Body of pancreas (tissue), 4 donors: Measurements from ENCODE around the gene TFDP1. TPM values are rescaled to one million over a fixed set of nuclear protein-coding genes. Genes with fewer than 3 reads are reported as not detected.
A peak's percentile ranks its signal among the peaks of the same experiment; 100 is the strongest.

Experiments
- ATAC-seq: fragments of 150-250 bp; one replicate; pipeline ENCODE4 v1.9.1; 2016
- DNase-seq, 4 donors: peaks; one replicate each; pipeline ENCODE4 v3.0.0-alpha.2; 2019
- H3K27ac ChIP-seq, 4 donors: fragments of 200-600 bp; sonication (generic); 1 replicate in 3 of 4; 2 replicates in 1 of 4; pipeline versions ENCODE4 v1.5.1 to v1.6.1; 2016 to 2019; ENCODE audit warnings: mild to moderate bottlenecking in 1 of 4, mixed read lengths in 1 of 4, moderate library complexity in 1 of 4
- H3K27me3 ChIP-seq, 2 donors: fragments of 200-600 bp; sonication (generic); one replicate each; pipeline ENCODE4 v1.6.0; 2016; ENCODE audit warnings: mild to moderate bottlenecking in 1 of 2
- H3K36me3 ChIP-seq, 2 donors: fragments of 200-600 bp; sonication (generic); replicated peaks in 1 of 2; 2 replicates each; pipeline ENCODE4 v1.5.1; 2016; ENCODE audit warnings: low read depth in 2 of 2; ENCODE audit not compliant: insufficient read depth in 1 of 2
- H3K4me1 ChIP-seq: fragments of 200-600 bp; sonication (generic); one replicate; pipeline ENCODE4 v1.6.0; 2016
- H3K4me3 ChIP-seq, 2 donors: fragments of 200-600 bp; sonication (generic); 1 replicate in 1 of 2; 2 replicates in 1 of 2; pipeline ENCODE4 v1.5.1; 2016 to 2019
- H3K9me3 ChIP-seq, 3 donors: fragments of 200-600 bp; sonication (generic); 1 replicate in 2 of 3; 2 replicates in 1 of 3; pipeline ENCODE4 v1.5.1; 2016
- CTCF ChIP-seq, 7 experiments: fragments of 450-650 bp in 4 of 7; fragments of 200-600 bp in 3 of 7; sonication (generic) in 3 of 7; IDR thresholded peaks; one replicate each; pipeline ENCODE4 v1.5.1; 2016 to 2019; ENCODE audit warnings: antibody characterized with exemption in 7 of 7
- POLR2A ChIP-seq, 3 donors: fragments of 450-650 bp; IDR thresholded peaks; one replicate each; pipeline ENCODE4 v1.6.1; 2016; ENCODE audit warnings: antibody characterized with exemption in 3 of 3, mild to moderate bottlenecking in 2 of 3
- WGBS, 2 donors: methylation state at CpG; one replicate each; pipeline ENCODE4 v1.1.5; 2017; 5-methylcytosine and 5-hydroxymethylcytosine counted together
- intact Hi-C: fragments of 100-400 bp; cut with DNase I; formaldehyde crosslinking; loops from one replicate; pipeline ENCODE4 v1.15.1; 2023
- total RNA-seq, 2 donors: library from RNA; depleted of rRNA; stranded (reverse); fragments of >200 nt; gene quantifications; one replicate each; pipeline ENCODE4 v1.1.0, GENCODE V29; 2016

TFDP1 gene
- total RNA-seq, 2 donors from 2014 or later, result 16.5 to 22.8 TPM

- intact Hi-C loops, result no loop called here
- no peaks in the 10 kb centered on the region for H3K4me1 ChIP-seq
- no peak overlapping the region for H3K4me3 ChIP-seq
- DNase-seq, result peak in 1 of 4 donors; percentile 4
- ATAC-seq, result no peak
- no peaks in the 10 kb centered on the region for H3K27me3 ChIP-seq
- H3K9me3 ChIP-seq, result no peaks in the 10 kb centered on the region
- H3K27ac ChIP-seq, result no peak overlapping the region
- H3K36me3 ChIP-seq, result no peaks in the 10 kb centered on the region
- TF ChIP-seq CTCF (IDR thresholded peaks at IDR 0.05), result no peak
- TF ChIP-seq POLR2A (IDR thresholded peaks at IDR 0.05), result no peak
- 98% methylated on average over 13 of the region's 13 CpGs for WGBS, 2 donors
These were observed 13.9 kb downstream of the TFDP1 start for GRCh38 chr13:113598481-113598880.

GRCh38 chr13:113599391-113599790 is 14.8 kb downstream of the TFDP1 start:
- H3K4me1 ChIP-seq, result no peaks in the 10 kb centered on the region
- no peaks in the 10 kb centered on the region for H3K9me3 ChIP-seq
- 96 to 98% methylated on average over 11 to 12 of the region's 12 CpGs for WGBS, 2 donors
- DNase-seq (peak in 1 of 4 donors; percentile 6), ATAC-seq (no peak)
- no peak overlapping the region for H3K27ac ChIP-seq
- intact Hi-C loops, result no loop called here
- H3K36me3 ChIP-seq, result no peaks in the 10 kb centered on the region
- H3K27me3 ChIP-seq, result no peaks in the 10 kb centered on the region
- no peak for TF ChIP-seq CTCF (IDR thresholded peaks at IDR 0.05)
- TF ChIP-seq POLR2A (IDR thresholded peaks at IDR 0.05), result no peak
- no peak overlapping the region for H3K4me3 ChIP-seq

- H3K4me3 ChIP-seq, result no peak overlapping the region
- H3K27ac ChIP-seq, result no peak overlapping the region
- 90 to 96% methylated on average over 15 to 27 of the region's 28 CpGs for WGBS, 2 donors
- no peaks in the 10 kb centered on the region for H3K27me3 ChIP-seq
- TF ChIP-seq POLR2A (IDR thresholded peaks at IDR 0.05) (no peak), CTCF (IDR thresholded peaks at IDR 0.05) (no peak)
- ATAC-seq (no peak), DNase-seq (no peak)
- H3K9me3 ChIP-seq, result no peaks in the 10 kb centered on the region
- H3K36me3 ChIP-seq, result no peaks in the 10 kb centered on the region
- no peaks in the 10 kb centered on the region for H3K4me1 ChIP-seq
- intact Hi-C loops, result no loop called here
These were observed 16.9 kb downstream of the TFDP1 start for GRCh38 chr13:113601166-113602070.

- H3K4me1 ChIP-seq, result no peaks in the 10 kb centered on the region
- no peak overlapping the region for H3K4me3 ChIP-seq
- H3K36me3 ChIP-seq, result no peaks in the 10 kb centered on the region
- no peak overlapping the region for H3K27ac ChIP-seq
- no peak for TF ChIP-seq POLR2A (IDR thresholded peaks at IDR 0.05)
- no peak for TF ChIP-seq CTCF (IDR thresholded peaks at IDR 0.05)
- no peaks in the 10 kb centered on the region for H3K9me3 ChIP-seq
- H3K27me3 ChIP-seq, result no peaks in the 10 kb centered on the region
- intact Hi-C loops, result no loop called here
- WGBS, 2 donors, result 90 to 92% methylated on average over 15 of the region's 15 CpGs
- no peak for ATAC-seq
- DNase-seq, result no peak
These were observed 17.9 kb downstream of the TFDP1 start for GRCh38 chr13:113602291-113602988.
